ENCODE data around the gene TCF4.

The TCF4 gene

DNA sequence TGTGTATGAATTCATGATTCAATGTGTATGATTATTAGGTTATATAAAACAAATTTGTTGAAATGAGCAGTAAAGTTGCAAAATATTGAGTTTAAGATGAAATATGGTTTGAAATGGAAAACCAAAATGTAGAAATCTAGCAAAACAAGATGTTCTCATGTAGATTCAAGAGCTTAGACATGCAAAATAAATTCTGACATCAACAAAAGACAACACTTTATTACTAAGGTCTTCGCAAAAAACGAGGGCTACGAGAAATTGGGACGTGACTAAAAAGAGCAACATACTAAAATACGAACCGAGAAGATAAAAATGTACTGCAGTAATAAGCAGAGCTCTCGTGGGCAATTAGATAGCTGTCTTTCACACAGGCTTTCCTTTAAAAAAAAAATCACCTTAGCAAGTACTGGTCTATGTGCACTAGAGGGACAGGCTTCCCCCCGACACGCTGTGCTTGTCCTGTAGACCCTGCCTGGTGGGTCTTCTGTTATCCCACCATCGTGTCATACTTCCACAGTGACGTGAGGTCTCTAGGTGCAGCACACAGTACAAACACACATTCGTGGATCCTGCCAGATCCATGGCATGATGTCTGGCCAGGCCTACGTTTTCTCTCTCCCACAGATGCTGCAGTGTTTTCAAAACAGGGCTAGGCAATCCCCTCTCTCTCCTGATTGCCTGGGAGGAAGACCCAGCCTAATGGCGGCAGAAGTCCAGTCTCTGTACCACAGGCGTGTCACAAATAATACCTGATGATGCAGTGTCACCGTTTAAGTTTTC, 240.8 kb downstream of the TCF4 start:
- Histone ChIP-seq H3K9me3 (ENCODE audit: control insufficient read depth, insufficient read depth, low read depth, low read length) (no peaks in the 10 kb centered on the region), H3K4me1 (ENCODE audit: control insufficient read depth, insufficient read depth, low read length) (peaks cover 45% of the 10 kb centered on the region), H3K27me3 (ENCODE audit: control insufficient read depth, insufficient read depth, low read length) (no peaks in the 10 kb centered on the region; the same call in 1 of the 2 replicates), H3K9ac (ENCODE audit: low read length) (no peak overlapping the region), H3K4me3 (ENCODE audit: low read depth, low read length) (no peak overlapping the region), H3K27ac (ENCODE audit: low read depth, low read length) (no peak overlapping the region), H3K36me3 (ENCODE audit: control insufficient read depth, insufficient read depth, low read length) (no peaks in the 10 kb centered on the region)

DNA sequence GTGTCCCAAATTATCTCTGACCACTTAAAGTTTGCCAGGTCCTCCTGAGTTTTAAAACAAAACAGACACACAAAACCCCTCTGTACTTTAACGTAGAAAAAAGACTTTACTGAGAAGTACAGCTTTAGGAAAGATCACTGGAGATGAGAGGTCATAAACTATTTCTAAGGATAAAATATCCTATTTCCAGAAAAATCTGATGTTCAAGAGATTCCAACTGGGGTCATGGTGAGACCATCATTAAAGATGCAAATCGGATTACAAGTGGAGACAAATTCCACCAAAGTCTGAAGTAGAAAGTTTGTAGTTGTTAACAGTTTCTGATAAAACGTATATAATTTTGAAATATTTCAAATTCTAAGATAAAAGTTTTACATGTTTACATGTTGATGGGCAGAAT, 241.6 kb downstream of the TCF4 start:
- Histone ChIP-seq H3K27ac (ENCODE audit: low read depth, low read length) (no peak overlapping the region), H3K4me1 (ENCODE audit: control insufficient read depth, insufficient read depth, low read length) (peaks cover 41% of the 10 kb centered on the region), H3K36me3 (ENCODE audit: control insufficient read depth, insufficient read depth, low read length) (no peaks in the 10 kb centered on the region), H3K4me3 (ENCODE audit: low read depth, low read length) (no peak overlapping the region), H3K9me3 (ENCODE audit: control insufficient read depth, insufficient read depth, low read depth, low read length) (no peaks in the 10 kb centered on the region), H3K9ac (ENCODE audit: low read length) (no peak overlapping the region), H3K27me3 (ENCODE audit: control insufficient read depth, insufficient read depth, low read length) (no peaks in the 10 kb centered on the region; the same call in 1 of the 2 replicates)

DNA sequence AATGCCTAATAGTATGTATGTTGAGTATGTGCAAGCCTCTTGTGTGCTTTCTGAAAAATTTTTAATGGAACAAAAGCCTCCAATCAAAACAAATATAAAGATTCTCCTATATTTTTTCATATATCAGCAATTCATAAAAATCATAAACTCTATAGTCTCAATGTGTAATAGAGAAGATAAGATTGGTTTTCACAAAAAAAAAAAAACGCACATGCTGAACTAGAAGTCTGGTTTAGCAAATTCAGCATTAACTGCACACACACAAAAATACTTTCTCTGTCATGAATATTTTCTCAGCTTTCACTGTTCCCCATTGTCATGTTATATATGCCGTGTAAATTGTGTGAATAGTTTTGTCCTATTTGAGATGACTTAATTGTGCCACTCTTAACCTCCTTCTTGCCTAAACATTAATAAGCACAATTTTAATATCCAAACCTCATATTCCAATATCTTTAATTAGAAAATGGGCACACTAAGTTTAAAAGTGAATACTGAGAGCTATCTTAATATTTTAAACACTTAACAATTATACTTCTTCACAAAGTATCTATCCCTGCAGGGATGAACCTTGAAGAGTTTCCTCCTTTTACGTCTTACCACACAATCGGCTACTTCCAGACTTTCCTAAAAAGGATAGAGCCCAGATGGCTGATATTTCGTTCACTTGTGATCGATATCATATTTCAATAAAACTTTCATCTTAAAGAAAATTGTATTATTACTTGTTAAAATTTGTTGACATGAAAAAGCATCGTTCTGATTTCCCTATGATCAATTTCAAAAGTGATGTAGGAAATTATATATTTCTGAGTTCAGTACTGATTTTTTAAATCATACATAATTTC, 242.7 kb downstream of the TCF4 start:
- no peak overlapping the region for H3K9ac ChIP-seq (ENCODE audit: low read length)
- no peaks in the 10 kb centered on the region for H3K27me3 ChIP-seq (ENCODE audit: control insufficient read depth, insufficient read depth, low read length)
- H3K36me3 ChIP-seq (ENCODE audit: control insufficient read depth, insufficient read depth, low read length) = no peaks in the 10 kb centered on the region
- no peak overlapping the region for H3K27ac ChIP-seq (ENCODE audit: low read depth, low read length)
- no peaks in the 10 kb centered on the region for H3K9me3 ChIP-seq (ENCODE audit: control insufficient read depth, insufficient read depth, low read depth, low read length)
- H3K4me1 ChIP-seq (ENCODE audit: control insufficient read depth, insufficient read depth, low read length) = peaks cover 30% of the 10 kb centered on the region
- H3K4me3 ChIP-seq (ENCODE audit: low read depth, low read length) = no peak overlapping the region

DNA sequence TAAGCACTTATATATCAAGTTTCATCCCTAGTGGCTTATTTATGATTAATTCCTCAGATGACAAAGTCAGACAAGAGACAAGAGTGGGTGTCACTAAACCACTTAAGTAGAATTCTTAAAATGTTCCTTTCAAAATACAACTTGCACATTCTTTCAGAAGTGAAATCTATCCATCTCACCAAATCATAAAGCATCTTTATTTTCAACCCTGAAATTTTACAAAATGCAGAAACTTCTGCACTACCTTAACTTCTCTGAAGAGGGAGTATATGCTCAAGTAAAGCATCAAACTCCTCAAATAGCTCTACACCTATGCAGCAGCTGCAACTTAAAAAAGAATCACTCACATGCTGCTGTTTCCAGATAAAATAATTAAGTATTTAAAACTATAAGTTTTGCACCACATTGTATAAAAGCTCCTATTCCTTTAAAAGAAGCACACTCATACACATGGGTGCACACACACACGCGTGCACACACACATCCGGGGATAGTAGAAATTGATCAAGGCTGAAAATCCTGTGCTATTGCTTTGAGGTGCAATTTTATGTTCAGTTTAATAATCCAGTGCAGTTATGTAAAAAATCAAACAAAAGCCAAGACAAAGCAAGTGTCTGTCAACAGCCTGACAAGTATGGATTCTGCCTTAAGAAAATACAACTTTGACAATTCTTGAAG, 244.5 kb downstream of the TCF4 start:
- peaks cover 31% of the 10 kb centered on the region for H3K4me1 ChIP-seq (ENCODE audit: control insufficient read depth, insufficient read depth, low read length)
- no peak overlapping the region for H3K9ac ChIP-seq (ENCODE audit: low read length)
- H3K27me3 ChIP-seq (ENCODE audit: control insufficient read depth, insufficient read depth, low read length) = no peaks in the 10 kb centered on the region
- H3K4me3 ChIP-seq (ENCODE audit: low read depth, low read length) = no peak overlapping the region
- no peak overlapping the region for H3K27ac ChIP-seq (ENCODE audit: low read depth, low read length)
- no peaks in the 10 kb centered on the region for H3K9me3 ChIP-seq (ENCODE audit: control insufficient read depth, insufficient read depth, low read depth, low read length)
- H3K36me3 ChIP-seq (ENCODE audit: control insufficient read depth, insufficient read depth, low read length) = no peaks in the 10 kb centered on the region

DNA sequence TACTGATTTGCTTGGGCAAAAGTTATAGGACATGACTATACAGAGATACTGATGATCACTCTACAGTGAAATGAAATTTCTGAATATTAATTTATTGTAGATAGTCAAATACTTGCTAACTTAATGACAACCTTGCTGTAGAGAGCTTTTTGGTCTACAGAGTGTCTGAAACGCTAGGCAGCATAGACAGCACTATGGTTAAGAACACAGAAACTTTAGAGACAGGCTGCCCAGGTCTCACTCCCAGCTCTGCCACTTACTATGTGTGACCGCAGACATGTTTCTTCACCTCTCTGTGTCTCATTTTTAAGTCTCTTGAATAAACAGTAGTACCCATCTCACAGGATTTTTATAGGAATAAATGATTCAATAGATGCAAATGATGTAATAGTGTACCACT, 247.0 kb downstream of the TCF4 start:
- Histone ChIP-seq H3K27ac (ENCODE audit: low read depth, low read length) (no peak overlapping the region), H3K4me3 (ENCODE audit: low read depth, low read length) (no peak overlapping the region), H3K4me1 (ENCODE audit: control insufficient read depth, insufficient read depth, low read length) (peaks cover 31% of the 10 kb centered on the region), H3K27me3 (ENCODE audit: control insufficient read depth, insufficient read depth, low read length) (no peaks in the 10 kb centered on the region), H3K36me3 (ENCODE audit: control insufficient read depth, insufficient read depth, low read length) (no peaks in the 10 kb centered on the region), H3K9ac (ENCODE audit: low read length) (no peak overlapping the region), H3K9me3 (ENCODE audit: control insufficient read depth, insufficient read depth, low read depth, low read length) (no peaks in the 10 kb centered on the region)

DNA sequence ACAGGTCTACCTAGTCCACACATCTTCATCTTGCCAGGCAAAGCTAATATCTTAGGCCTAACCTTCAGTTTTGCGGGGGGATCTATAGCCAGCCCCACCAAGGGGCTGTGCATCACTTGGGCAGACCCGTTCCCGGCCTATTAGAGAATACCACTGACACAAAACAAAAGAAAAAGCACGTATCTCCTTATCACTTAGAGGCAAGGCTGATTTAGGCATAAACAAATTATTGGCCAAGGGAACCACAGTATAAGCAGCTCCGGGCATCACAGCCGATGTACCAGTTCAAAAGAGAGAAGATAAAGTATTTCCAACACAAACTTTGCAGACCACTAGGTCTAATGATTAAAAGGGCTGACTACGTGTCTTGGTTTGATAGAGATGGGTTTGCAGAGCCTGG, 248.0 kb downstream of the TCF4 start:
- H3K9ac ChIP-seq (ENCODE audit: low read length) = no peak overlapping the region
- H3K4me3 ChIP-seq (ENCODE audit: low read depth, low read length) = no peak overlapping the region
- H3K27me3 ChIP-seq (ENCODE audit: control insufficient read depth, insufficient read depth, low read length) = no peaks in the 10 kb centered on the region
- H3K27ac ChIP-seq (ENCODE audit: low read depth, low read length) = no peak overlapping the region
- no peaks in the 10 kb centered on the region for H3K36me3 ChIP-seq (ENCODE audit: control insufficient read depth, insufficient read depth, low read length)
- H3K9me3 ChIP-seq (ENCODE audit: control insufficient read depth, insufficient read depth, low read depth, low read length) = no peaks in the 10 kb centered on the region
- peaks cover 28% of the 10 kb centered on the region for H3K4me1 ChIP-seq (ENCODE audit: control insufficient read depth, insufficient read depth, low read length)

DNA sequence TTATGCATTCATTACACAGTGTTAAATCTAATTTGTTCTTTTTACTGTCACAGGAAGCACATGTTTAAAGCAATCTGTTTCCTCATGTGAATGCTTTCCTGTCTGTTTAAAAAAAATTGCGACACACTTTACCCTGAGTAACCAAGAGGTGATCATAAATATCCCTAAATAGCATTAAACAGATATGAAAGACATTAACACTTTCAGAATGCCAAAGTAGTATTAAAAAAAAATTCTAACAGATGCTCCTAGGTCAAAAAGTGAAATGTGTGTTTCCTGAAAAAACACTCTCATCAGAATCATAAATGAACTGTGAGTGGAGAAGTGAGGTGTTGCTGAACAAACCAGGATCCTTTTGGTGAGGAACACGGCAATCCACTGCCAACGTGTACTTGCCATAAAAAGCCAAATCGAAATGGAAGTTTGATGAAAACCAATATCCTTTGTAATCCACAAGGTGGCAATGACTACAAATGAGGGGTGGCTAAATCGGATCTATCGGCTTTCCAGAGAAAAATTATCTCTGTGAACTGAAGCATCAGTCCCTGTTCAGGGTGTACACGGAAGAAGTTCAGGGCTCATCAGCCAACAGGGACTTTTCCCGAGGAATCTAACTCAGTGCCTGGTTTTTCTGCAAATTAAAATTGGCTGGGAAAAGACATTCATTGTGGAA, 248.9 kb downstream of the TCF4 start:
- no peak overlapping the region for H3K4me3 ChIP-seq (ENCODE audit: low read depth, low read length)
- H3K36me3 ChIP-seq (ENCODE audit: control insufficient read depth, insufficient read depth, low read length) = no peaks in the 10 kb centered on the region
- no peak overlapping the region for H3K27ac ChIP-seq (ENCODE audit: low read depth, low read length)
- no peaks in the 10 kb centered on the region for H3K9me3 ChIP-seq (ENCODE audit: control insufficient read depth, insufficient read depth, low read depth, low read length)
- no peak overlapping the region for H3K9ac ChIP-seq (ENCODE audit: low read length)
- no peaks in the 10 kb centered on the region for H3K27me3 ChIP-seq (ENCODE audit: control insufficient read depth, insufficient read depth, low read length)
- H3K4me1 ChIP-seq (ENCODE audit: control insufficient read depth, insufficient read depth, low read length) = peaks cover 28% of the 10 kb centered on the region

DNA sequence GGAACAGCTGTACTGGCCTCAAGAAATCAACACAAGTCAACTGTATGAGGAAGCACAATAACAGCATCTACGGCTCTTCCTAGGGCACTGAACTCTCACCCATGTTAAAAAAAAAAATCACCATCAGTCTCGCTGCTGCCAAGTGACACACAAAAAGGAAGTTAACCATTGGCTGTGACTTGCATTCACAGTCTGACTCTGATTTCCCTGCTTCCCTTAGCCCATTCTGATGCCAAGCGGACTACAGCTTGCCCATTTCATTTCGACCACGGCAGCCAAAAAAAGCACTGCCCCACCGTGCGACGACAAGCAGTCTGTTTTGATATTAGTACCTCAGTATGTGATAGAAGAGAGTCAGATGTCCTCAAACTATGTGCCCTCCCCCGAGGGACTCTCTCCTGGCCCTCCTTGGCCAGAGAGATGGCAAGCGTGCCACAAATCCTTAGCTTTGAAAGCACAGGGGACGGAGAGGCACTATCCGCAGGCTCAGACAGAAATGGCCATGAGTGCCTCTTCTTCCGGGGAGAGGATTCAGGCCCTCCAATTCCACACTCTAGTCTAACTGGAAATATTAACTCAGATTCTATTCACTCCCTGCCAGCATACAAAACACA, 250.0 kb downstream of the TCF4 start:
- H3K4me1 ChIP-seq (ENCODE audit: control insufficient read depth, insufficient read depth, low read length) = peaks cover 28% of the 10 kb centered on the region

DNA sequence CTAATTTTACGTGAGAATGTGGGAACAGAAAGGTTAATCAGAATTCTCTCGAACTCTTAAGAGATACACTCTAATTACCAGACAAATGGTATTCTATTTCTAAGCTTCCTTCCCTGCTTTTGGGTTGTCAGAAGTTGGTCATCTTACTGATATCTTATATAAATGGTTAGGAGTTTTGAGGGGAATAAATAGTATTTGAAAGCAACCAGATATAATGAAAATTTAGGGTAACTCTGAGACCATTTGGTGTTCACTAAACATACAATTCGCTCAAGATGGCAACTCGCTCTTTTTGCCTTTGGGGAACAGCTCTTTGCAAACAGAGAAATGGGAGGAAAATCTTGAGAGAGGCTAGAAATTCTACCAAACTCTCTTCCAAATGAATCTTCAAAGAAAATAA, 250.9 kb downstream of the TCF4 start:
- Histone ChIP-seq H3K9ac (ENCODE audit: low read length) (no peak overlapping the region), H3K36me3 (ENCODE audit: control insufficient read depth, insufficient read depth, low read length) (no peaks in the 10 kb centered on the region)

More for the DNA sequence above, 250.0 kb downstream of the TCF4 start:
- no peak overlapping the region for H3K4me3 ChIP-seq (ENCODE audit: low read depth, low read length)
- no peaks in the 10 kb centered on the region for H3K9me3 ChIP-seq (ENCODE audit: control insufficient read depth, insufficient read depth, low read depth, low read length)
- no peaks in the 10 kb centered on the region for H3K36me3 ChIP-seq (ENCODE audit: control insufficient read depth, insufficient read depth, low read length)
- H3K9ac ChIP-seq (ENCODE audit: low read length) = no peak overlapping the region
- H3K27me3 ChIP-seq (ENCODE audit: control insufficient read depth, insufficient read depth, low read length) = no peaks in the 10 kb centered on the region
- peak overlapping the region; percentile 36; the same call in 1 of the 2 replicates for H3K27ac ChIP-seq (ENCODE audit: low read depth, low read length)

DNA sequence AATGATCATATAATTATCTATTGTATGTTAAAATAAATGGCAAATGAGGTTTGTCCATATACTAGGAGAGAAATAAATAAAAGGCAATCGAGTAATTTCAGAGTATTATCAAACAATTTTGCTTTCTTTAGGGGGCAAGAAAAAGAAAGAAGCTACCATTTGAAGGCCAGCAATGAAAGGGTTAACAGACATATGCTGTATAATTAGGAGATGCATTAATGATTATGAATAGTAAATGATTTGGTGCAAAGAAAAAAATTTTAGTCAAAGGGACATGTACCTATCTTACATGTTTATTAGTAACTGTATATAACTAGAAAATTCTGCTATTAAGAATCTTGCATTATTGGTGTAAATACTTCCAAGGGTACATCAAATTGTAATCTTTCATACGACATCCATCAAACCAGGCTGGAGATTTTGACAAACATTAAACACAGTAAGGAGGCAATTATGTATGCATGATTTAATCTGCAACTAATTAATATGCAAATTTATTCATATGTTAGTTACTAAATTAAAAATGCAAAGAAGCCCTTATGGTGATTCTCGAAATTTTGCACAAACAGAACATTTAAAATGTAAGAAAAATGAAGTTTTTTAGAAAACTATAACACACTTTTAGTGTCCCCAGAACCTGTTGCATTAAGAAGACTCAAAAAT, 251.4 kb downstream of the TCF4 start:
- no peak overlapping the region for H3K27ac ChIP-seq (ENCODE audit: low read depth, low read length)

More for the DNA sequence above, 250.9 kb downstream of the TCF4 start:
- Histone ChIP-seq H3K27ac (ENCODE audit: low read depth, low read length) (no peak overlapping the region), H3K4me1 (ENCODE audit: control insufficient read depth, insufficient read depth, low read length) (peaks cover 28% of the 10 kb centered on the region), H3K27me3 (ENCODE audit: control insufficient read depth, insufficient read depth, low read length) (no peaks in the 10 kb centered on the region), H3K9me3 (ENCODE audit: control insufficient read depth, insufficient read depth, low read depth, low read length) (no peaks in the 10 kb centered on the region), H3K4me3 (ENCODE audit: low read depth, low read length) (no peak overlapping the region)

More for the DNA sequence above, 251.4 kb downstream of the TCF4 start:
- Histone ChIP-seq H3K36me3 (ENCODE audit: control insufficient read depth, insufficient read depth, low read length) (no peaks in the 10 kb centered on the region), H3K9me3 (ENCODE audit: control insufficient read depth, insufficient read depth, low read depth, low read length) (no peaks in the 10 kb centered on the region), H3K9ac (ENCODE audit: low read length) (no peak overlapping the region), H3K4me1 (ENCODE audit: control insufficient read depth, insufficient read depth, low read length) (peaks cover 28% of the 10 kb centered on the region), H3K4me3 (ENCODE audit: low read depth, low read length) (no peak overlapping the region), H3K27me3 (ENCODE audit: control insufficient read depth, insufficient read depth, low read length) (no peaks in the 10 kb centered on the region)

Data from HUES6 (cell line).